HCT116 (cell line): ENCODE results near the gene TBC1D2. TPM values are rescaled to one million over a fixed set of nuclear protein-coding genes. Genes with fewer than 3 reads are reported as not detected.

Source experiments
- ATAC-seq: fragments of 200-7000 bp; cut with Tn5 transposase; 2 replicates; pipeline ENCODE4 v1.9.1; 2020; ENCODE audit warnings: mild to moderate bottlenecking, moderate library complexity
- BruUV-seq: library from RNA; stranded (reverse); fragments of 400-500 nt; replicated peaks from 2 replicates; lab custom pipeline; 2021; lab: Mats Ljungman, UMichigan
- CTCF ChIA-PET: fragments of 300-600 bp; sonication (Branson Sonifier 250); formaldehyde crosslinking; loops from one replicate; lab custom pipeline; 2021; ENCODE audit warnings: antibody characterized with exemption; lab: Charles Lee
- POLR2A ChIA-PET: fragments of 300-600, 350-600 bp; sonication (Branson Sonifier 250); formaldehyde crosslinking; loops from one replicate; lab custom pipeline; 2021; ENCODE audit warnings: antibody characterized with exemption; lab: Charles Lee
- RAD21 ChIA-PET, 2 experiments: fragments of 300-600 bp; sonication (Branson Sonifier 250); formaldehyde crosslinking; loops; one replicate each; lab custom pipeline; 2023; ENCODE audit warnings: low total read pairs in 2 of 2; ENCODE audit not compliant: uncharacterized antibody in 2 of 2, unreplicated experiment in 2 of 2, low non-redundant PET in 1 of 2; lab: Charles Lee
- DNase-seq: peaks from one replicate; pipeline ENCODE4 v3.0.0-alpha.2; 2010; ENCODE audit warnings: low read depth, low spot score
- H2AFZ ChIP-seq: fragments of 200-600 bp; shearing (Covaris generic), sonication (generic); 2 replicates; pipeline ENCODE4 v1.6.1; 2017; ENCODE audit warnings: low read depth, mixed run types, mixed read lengths, antibody characterized with exemption, low read length; ENCODE audit not compliant: poor library complexity, severe bottlenecking
- H3K27ac ChIP-seq: 2 replicates; pipeline ENCODE4 v1.5.1; 2012; ENCODE audit warnings: low read depth, low read length
- H3K27me3 ChIP-seq: fragments of 200-600 bp; sonication (generic); 2 replicates; pipeline ENCODE4 v1.6.1; 2016; ENCODE audit warnings: mixed run types, low read length, mixed read lengths; ENCODE audit not compliant: insufficient read depth
- H3K36me3 ChIP-seq, 2 experiments: fragments of 200-500 bp in 1 of 2; fragments of 200-600 bp in 1 of 2; sonication (Bioruptor generic) in 1 of 2; sonication (generic) in 1 of 2; 2 replicates each; pipeline versions ENCODE4 v1.5.1 to v1.6.1; 2014 to 2016; ENCODE audit warnings: low read length in 2 of 2, inconsistent platforms in 1 of 2, mixed read lengths in 1 of 2, mixed run types in 1 of 2; ENCODE audit not compliant: insufficient read depth in 2 of 2, control insufficient read depth in 1 of 2
- H3K4me1 ChIP-seq, 2 experiments: fragments of 200-600 bp in 1 of 2; sonication (generic) in 1 of 2; 2 replicates each; pipeline versions ENCODE4 v1.5.1 to v1.6.1; 2012 to 2017; ENCODE audit warnings: low read length in 2 of 2, inconsistent platforms in 1 of 2, mild to moderate bottlenecking in 1 of 2, mixed read lengths in 1 of 2, mixed run types in 1 of 2, moderate library complexity in 1 of 2; ENCODE audit not compliant: insufficient read depth in 2 of 2, control insufficient read depth in 1 of 2
- H3K4me2 ChIP-seq: fragments of 200-600 bp; sonication (generic); 2 replicates; pipeline ENCODE4 v1.6.1; 2017; ENCODE audit warnings: mixed run types, low read length, mixed read lengths
- H3K4me3 ChIP-seq, 2 experiments: fragments of 200-600 bp in 1 of 2; sonication (generic) in 1 of 2; replicated peaks in 1 of 2; 2 replicates each; pipeline ENCODE4 v1.5.1; 2011 to 2016; ENCODE audit warnings: low read length in 2 of 2, control low read depth in 1 of 2, low read depth in 1 of 2, mild to moderate bottlenecking in 1 of 2, mixed read lengths in 1 of 2, mixed run types in 1 of 2
- H3K79me2 ChIP-seq: fragments of 200-600 bp; sonication (generic); 2 replicates; pipeline ENCODE4 v1.6.1; 2017; ENCODE audit warnings: mild to moderate bottlenecking, mixed run types, low read length, moderate library complexity, mixed read lengths; ENCODE audit not compliant: insufficient read depth
- H3K9ac ChIP-seq: fragments of 200-600 bp; sonication (generic); 2 replicates; pipeline ENCODE4 v1.6.1; 2016; ENCODE audit warnings: low read length, mixed read lengths
- H3K9me2 ChIP-seq: fragments of 200-600 bp; sonication (generic), shearing (Covaris generic); 2 replicates; pipeline ENCODE4 v1.6.1; 2017; ENCODE audit warnings: mixed run types, mild to moderate bottlenecking, moderate library complexity; ENCODE audit not compliant: insufficient read depth
- H3K9me3 ChIP-seq, 2 experiments: fragments of 200-500 bp in 1 of 2; fragments of 200-600 bp in 1 of 2; sonication (Bioruptor generic) in 1 of 2; sonication (generic) in 1 of 2; 2 replicates each; pipeline ENCODE4 v1.6.1; 2014 to 2017; ENCODE audit warnings: low read length in 2 of 2, mixed read lengths in 2 of 2, inconsistent platforms in 1 of 2, low read depth in 1 of 2, mild to moderate bottlenecking in 1 of 2, mixed run types in 1 of 2, moderate library complexity in 1 of 2; ENCODE audit not compliant: control insufficient read depth in 1 of 2, insufficient read depth in 1 of 2
- H4K20me1 ChIP-seq: fragments of 200-600 bp; sonication (generic), shearing (Covaris generic); 2 replicates; pipeline ENCODE4 v1.6.1; 2017; ENCODE audit warnings: mixed run types, mild to moderate bottlenecking, moderate library complexity; ENCODE audit not compliant: insufficient read depth
- CEBPB ChIP-seq: IDR thresholded peaks from 2 replicates; pipeline ENCODE4 v1.6.1; 2012; ENCODE audit warnings: low read depth
- CTCF ChIP-seq, 3 experiments: fragments of 200-600 bp in 1 of 3; sonication (generic) in 1 of 3; IDR thresholded peaks in 2 of 3; conservative IDR thresholded peaks in 1 of 3; 2 replicates each; pipeline ENCODE4 v1.5.1; 2012 to 2017; ENCODE audit warnings: low read depth in 2 of 3, low read length in 2 of 3, antibody characterized with exemption in 1 of 3, borderline replicate concordance in 1 of 3, control low read depth in 1 of 3, mild to moderate bottlenecking in 1 of 3, mixed read lengths in 1 of 3, mixed run types in 1 of 3, moderate library complexity in 1 of 3; ENCODE audit not compliant: insufficient read depth in 1 of 3
- EZH2 ChIP-seq: fragments of 200-600 bp; sonication (generic); IDR thresholded peaks from 2 replicates; pipeline ENCODE4 v1.6.1; 2017; ENCODE audit warnings: antibody characterized with exemption, mixed run types
- JUND ChIP-seq: IDR thresholded peaks from 2 replicates; pipeline ENCODE4 v1.6.1; 2012
- MAX ChIP-seq: IDR thresholded peaks from 2 replicates; pipeline ENCODE4 v1.6.1; 2012
- POLR2A ChIP-seq: IDR thresholded peaks from 2 replicates; pipeline ENCODE4 v1.7.0; 2011; ENCODE audit warnings: borderline replicate concordance; ENCODE audit not compliant: insufficient read depth, insufficient read length; ENCODE audit errors: extremely low read depth
- REST ChIP-seq: IDR thresholded peaks from 2 replicates; pipeline ENCODE4 v1.6.1; 2012; ENCODE audit warnings: low read depth
- ZNF274 ChIP-seq: fragments of 200-500 bp; sonication (Bioruptor generic); IDR thresholded peaks from 2 replicates; pipeline ENCODE4 v1.6.1; 2014; ENCODE audit warnings: mild to moderate bottlenecking, low read depth, low read length, inconsistent platforms
- intact Hi-C: fragments of 100-400 bp; cut with micrococcal nuclease; formaldehyde crosslinking; loops from 2 replicates; pipeline ENCODE4 v1.10.0; 2022
- total RNA-seq: library from RNA; stranded (reverse); gene quantifications from one replicate; pipeline ENCODE4 v1.2.1, GENCODE V29; 2021; ENCODE audit not compliant: unreplicated experiment

Gene TBC1D2
- total RNA-seq, 1 experiment from 2014 or later, result 9.8 TPM

GRCh38 chr9:98150721-98151120, 104.7 kb downstream of the TBC1D2 start:
- RAD21 ChIA-PET, result no interaction called here
- Histone ChIP-seq H3K9me2 (no peaks in the 10 kb centered on the region), H3K4me1 (peaks cover 4 to 11% of the 10 kb centered on the region in 2 experiments; a peak in 3 of 4 replicates), H2AFZ (no peak overlapping the region), H4K20me1 (no peaks in the 10 kb centered on the region), H3K27ac (no peak overlapping the region), H3K4me2 (no peak overlapping the region), H3K4me3 (no peak overlapping the region), H3K9ac (no peak overlapping the region), H3K36me3 (no peaks in the 10 kb centered on the region), H3K79me2 (no peaks in the 10 kb centered on the region), H3K27me3 (no peaks in the 10 kb centered on the region), H3K9me3 (no peaks in the 10 kb centered on the region)
- CTCF ChIA-PET, result no interaction called here
- no TSS peak for BruUV-seq
- ATAC-seq, result no peak
- POLR2A ChIA-PET, result no interaction called here
- intact Hi-C loops, result no loop called here
- TF ChIP-seq EZH2 (no peak), POLR2A (no peak), CTCF (IDR thresholded peaks at IDR 0.05 in 2 of 3, conservative IDR thresholded peaks at IDR 0.05 in 1 of 3; ENCODE audit: borderline replicate concordance in 1 of 3, insufficient read depth in 1 of 3, low read depth in 2 of 3, low read length in 2 of 3) (no peak), REST (no peak), CEBPB (no peak), MAX (no peak), JUND (no peak), ZNF274 (no peak)
- no peak for DNase-seq
